Heart left ventricle (tissue), 13 donors: Measurements from ENCODE around the gene MAPK8IP2.

Experiments used
- CTCF ChIP-seq, 12 donors: fragments of 200-600 bp; sonication (generic) in 4 of 12; IDR thresholded peaks; one replicate each; pipeline versions ENCODE4 v1.5.0 to v1.8.0; 2018 to 2022; ENCODE audit warnings: antibody characterized with exemption in 12 of 12, mild to moderate bottlenecking in 5 of 12
- POLR2A ChIP-seq, 2 donors: fragments of 450-650 bp; IDR thresholded peaks; one replicate each; pipeline ENCODE4 v1.6.1; 2017; ENCODE audit warnings: antibody characterized with exemption in 2 of 2, mild to moderate bottlenecking in 2 of 2, moderate library complexity in 2 of 2
- donor health status: ischemic (EF 13 %, LVEDD 7.1; RV severe dilation, severe dysfunction).
- donor health status: DM: no; HTN: yes; CAD: no.
- donor health status: DM: no; HTN: no; CAD: no.
- donor health status: ischemic (EF 25% LVEDD 6.9; RV normal size, moderate dysfunction).
- donor health status: ischemic (EF 25% LVEDD 5.7; RV mildly dilated, moderate dysfunction).
- donor health status: ischemic (EF 35%, LVEDD 5.7; RV mildly dilated, moderate dysfunction).
- donor health status: nonischemic (EF 11% LVEDD 7.7; RV severe dilation, severe dysfunction).
- donor health status: DM: yes; HTN: yes; CAD: no.
- donor health status: PGD.
- donor health status: ischemic (EF 29% LVEDD 5.4; RV normal size, mild dysfunction).
- donor health status: nonischemic (EF 23%, LVEDD 6.1; RV moderate dilation, normal function).

- TF ChIP-seq CTCF (IDR thresholded peaks at IDR 0.05) (peak in 1 of 12 donors; percentile 32), POLR2A (IDR thresholded peaks at IDR 0.05) (no peak)
These were observed 5.8 kb downstream of the MAPK8IP2 start for GRCh38 chr22:50606165-50606945.
